Measurements from ENCODE around the gene MMD2. TPM values are rescaled to one million over a fixed set of nuclear protein-coding genes. Genes with fewer than 3 reads are reported as not detected.

Gene MMD2
- polyA plus RNA-seq, 1 experiment = not detected

- no peak for DNase-seq (ENCODE audit: low read depth, low spot score)
- CTCF ChIA-PET = no interaction called here
- no peak overlapping the region for H3K27ac ChIP-seq (ENCODE audit: low read depth, low read length)
- H3K27me3 ChIP-seq (ENCODE audit: control insufficient read depth, insufficient read depth, low read length) = no peaks in the 10 kb centered on the region
- TF ChIP-seq, protein P1, sequence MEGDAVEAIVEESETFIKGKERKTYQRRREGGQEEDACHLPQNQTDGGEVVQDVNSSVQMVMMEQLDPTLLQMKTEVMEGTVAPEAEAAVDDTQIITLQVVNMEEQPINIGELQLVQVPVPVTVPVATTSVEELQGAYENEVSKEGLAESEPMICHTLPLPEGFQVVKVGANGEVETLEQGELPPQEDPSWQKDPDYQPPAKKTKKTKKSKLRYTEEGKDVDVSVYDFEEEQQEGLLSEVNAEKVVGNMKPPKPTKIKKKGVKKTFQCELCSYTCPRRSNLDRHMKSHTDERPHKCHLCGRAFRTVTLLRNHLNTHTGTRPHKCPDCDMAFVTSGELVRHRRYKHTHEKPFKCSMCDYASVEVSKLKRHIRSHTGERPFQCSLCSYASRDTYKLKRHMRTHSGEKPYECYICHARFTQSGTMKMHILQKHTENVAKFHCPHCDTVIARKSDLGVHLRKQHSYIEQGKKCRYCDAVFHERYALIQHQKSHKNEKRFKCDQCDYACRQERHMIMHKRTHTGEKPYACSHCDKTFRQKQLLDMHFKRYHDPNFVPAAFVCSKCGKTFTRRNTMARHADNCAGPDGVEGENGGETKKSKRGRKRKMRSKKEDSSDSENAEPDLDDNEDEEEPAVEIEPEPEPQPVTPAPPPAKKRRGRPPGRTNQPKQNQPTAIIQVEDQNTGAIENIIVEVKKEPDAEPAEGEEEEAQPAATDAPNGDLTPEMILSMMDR (IDR thresholded peaks at IDR 0.05; ENCODE audit: low read depth, low read length) = no peak
- POLR2A ChIA-PET = no interaction called here
- no peaks in the 10 kb centered on the region for H3K9me3 ChIP-seq (ENCODE audit: control insufficient read depth, insufficient read depth, low read length)
- H3K4me3 ChIP-seq (ENCODE audit: low read depth, low read length) = no peak overlapping the region
Measured at GRCh38 chr7:4934419-4935025, 24.5 kb downstream of the MMD2 start.

DNA sequence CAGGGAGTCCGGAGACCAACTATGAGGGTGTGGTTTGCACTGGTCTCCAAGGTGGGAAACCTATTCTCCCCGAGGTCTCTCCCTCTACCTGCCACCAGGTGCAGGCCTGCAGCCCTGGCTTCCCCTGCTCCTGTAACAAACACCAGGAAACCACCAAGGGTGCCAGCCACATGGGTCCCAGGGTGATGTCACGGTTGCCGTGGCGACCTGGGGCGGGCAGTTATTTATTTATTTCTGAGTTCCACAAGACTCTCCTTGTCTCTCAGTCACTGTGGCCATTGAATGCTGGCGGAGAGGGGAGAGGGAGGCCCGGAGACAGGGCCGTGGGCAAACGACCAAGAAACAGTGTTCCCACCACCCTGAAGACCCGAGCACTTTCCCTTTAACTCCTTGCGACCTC, 27.0 kb downstream of the MMD2 start:
- TF ChIP-seq, protein P1 (IDR thresholded peaks at IDR 0.05; ENCODE audit: low read depth, low read length) = no peak
- Histone ChIP-seq H3K27me3 (ENCODE audit: control insufficient read depth, insufficient read depth, low read length) (no peaks in the 10 kb centered on the region), H3K9me3 (ENCODE audit: control insufficient read depth, insufficient read depth, low read length) (no peaks in the 10 kb centered on the region), H3K27ac (ENCODE audit: low read depth, low read length) (no peak overlapping the region), H3K4me3 (ENCODE audit: low read depth, low read length) (no peak overlapping the region)
- CTCF ChIA-PET = no interaction called here
- no peak for DNase-seq (ENCODE audit: low read depth, low spot score)
- POLR2A ChIA-PET = no interaction called here

DNA sequence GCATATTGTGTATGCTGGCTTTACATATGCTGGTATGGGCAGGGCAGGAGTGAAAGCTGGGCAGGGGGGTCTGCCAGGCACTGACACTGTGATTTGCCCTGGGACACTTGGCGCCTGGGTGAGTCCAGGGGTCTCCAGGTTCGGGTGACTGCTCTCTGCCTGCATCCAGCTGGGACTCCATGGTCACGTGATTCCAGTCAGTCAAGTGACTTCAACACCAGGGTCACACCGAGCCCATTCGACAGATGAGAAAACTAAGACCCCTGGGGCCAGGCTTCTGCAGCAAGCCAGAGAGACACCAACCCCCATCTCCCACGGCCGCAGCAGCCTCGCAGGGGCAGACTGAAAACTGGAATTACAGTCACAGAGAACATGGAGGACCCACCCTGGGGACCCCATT, 30.0 kb downstream of the MMD2 start:
- no peak overlapping the region for H3K27ac ChIP-seq (ENCODE audit: low read depth, low read length)
- H3K9me3 ChIP-seq (ENCODE audit: control insufficient read depth, insufficient read depth, low read length) = no peaks in the 10 kb centered on the region
- DNase-seq (ENCODE audit: low read depth, low spot score) = no peak
- no peak overlapping the region for H3K4me3 ChIP-seq (ENCODE audit: low read depth, low read length)
- TF ChIP-seq, protein P1 (IDR thresholded peaks at IDR 0.05; ENCODE audit: low read depth, low read length) = no peak
- H3K27me3 ChIP-seq (ENCODE audit: control insufficient read depth, insufficient read depth, low read length) = no peaks in the 10 kb centered on the region
- ChIA-PET CTCF (no interaction called here), POLR2A (no interaction called here)

DNA sequence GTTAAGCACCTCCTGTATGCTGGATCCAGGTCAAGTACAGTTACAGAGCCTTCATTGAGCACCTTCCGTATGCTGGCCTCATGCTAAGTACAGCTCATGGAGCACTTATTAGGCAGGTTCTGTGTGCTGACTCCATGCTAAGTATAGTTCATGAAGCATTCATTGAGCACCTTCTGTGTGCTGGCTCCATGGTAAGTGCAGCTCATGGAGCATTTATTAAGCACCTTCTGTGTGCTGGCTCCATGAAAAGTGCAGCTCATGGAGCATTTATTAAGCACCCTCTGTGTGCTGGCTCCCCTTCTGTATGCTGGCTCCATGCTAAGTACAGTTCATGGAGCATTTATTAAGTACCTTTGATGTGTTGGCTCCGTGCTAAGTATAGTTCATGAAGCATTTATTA, 30.5 kb downstream of the MMD2 start:
- no peaks in the 10 kb centered on the region for H3K9me3 ChIP-seq (ENCODE audit: control insufficient read depth, insufficient read depth, low read length)
- H3K27ac ChIP-seq (ENCODE audit: low read depth, low read length) = no peak overlapping the region
- CTCF ChIA-PET = no interaction called here
- TF ChIP-seq, protein P1 (IDR thresholded peaks at IDR 0.05; ENCODE audit: low read depth, low read length) = no peak
- DNase-seq (ENCODE audit: low read depth, low spot score) = no peak
- H3K4me3 ChIP-seq (ENCODE audit: low read depth, low read length) = no peak overlapping the region
- POLR2A ChIA-PET = no interaction called here
- no peaks in the 10 kb centered on the region for H3K27me3 ChIP-seq (ENCODE audit: control insufficient read depth, insufficient read depth, low read length)

DNA sequence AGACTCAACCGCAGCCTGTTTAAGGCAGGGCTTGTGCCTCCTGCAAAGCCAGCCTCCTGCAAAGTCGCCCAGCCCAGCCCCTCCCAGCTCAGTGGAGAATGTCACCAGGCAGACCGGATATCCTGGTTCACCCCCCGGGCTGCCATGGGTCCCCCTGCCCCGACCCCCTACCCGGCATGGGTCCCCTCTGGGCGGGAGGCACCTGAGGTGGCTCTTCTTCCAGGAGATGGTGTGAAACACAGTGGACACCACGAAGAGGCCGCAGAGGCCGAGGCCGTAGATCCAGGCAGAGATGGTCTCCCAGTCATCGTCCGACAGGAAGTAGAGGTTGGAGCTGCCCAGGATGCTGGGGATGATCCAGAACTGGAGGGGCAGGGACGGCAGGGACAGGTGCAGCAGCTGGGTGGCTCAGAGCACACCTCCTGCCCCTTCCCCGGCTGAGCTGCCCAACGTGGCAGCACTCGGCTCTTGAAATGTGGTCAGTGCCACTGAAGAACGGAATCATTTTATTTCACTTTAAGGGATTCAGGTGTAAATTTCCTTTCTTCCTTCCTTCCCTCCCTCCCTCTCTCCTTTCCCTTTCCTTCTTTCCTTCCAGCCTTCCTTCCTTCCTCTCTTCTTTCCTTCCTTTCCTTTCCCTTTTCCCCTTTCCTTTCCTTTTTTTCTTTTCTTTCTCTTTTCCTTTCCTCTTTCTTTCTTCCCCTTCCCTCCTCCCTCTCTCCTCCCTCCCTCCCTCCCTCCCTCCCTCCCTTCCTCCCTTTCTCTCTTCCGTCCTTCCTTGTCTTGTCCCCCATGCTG, 38.8 kb downstream of the MMD2 start:
- TF ChIP-seq, protein P1 (IDR thresholded peaks at IDR 0.05; ENCODE audit: low read depth, low read length) = no peak
- Histone ChIP-seq H3K9me3 (ENCODE audit: control insufficient read depth, insufficient read depth, low read length) (peaks cover 10% of the 10 kb centered on the region), H3K27ac (ENCODE audit: low read depth, low read length) (no peak overlapping the region), H3K4me3 (ENCODE audit: low read depth, low read length) (no peak overlapping the region), H3K27me3 (ENCODE audit: control insufficient read depth, insufficient read depth, low read length) (no peaks in the 10 kb centered on the region)
- CTCF ChIA-PET = no interaction called here
- POLR2A ChIA-PET = no interaction called here
- no peak for DNase-seq (ENCODE audit: low read depth, low spot score)
